Natural killer cell (primary cell): ENCODE data around the gene ARL6IP1. TPM values are rescaled to one million over a fixed set of nuclear protein-coding genes. Genes with fewer than 3 reads are reported as not detected.

Experiments
- ATAC-seq, 3 donors: fragments of 150-1000 bp in 2 of 3; fragments of 200-7000 bp in 1 of 3; cut with Tn5 transposase; 1 replicate in 1 of 3; 2 replicates in 2 of 3; pipeline ENCODE4 v1.10.0; 2021; ENCODE audit warnings: mild to moderate bottlenecking in 2 of 3, moderate library complexity in 2 of 3
- DNase-seq, 2 donors: peaks; one replicate each; pipeline versions ENCODE4 v3.0.0 to v3.0.0-alpha.2; 2013 to 2021; ENCODE audit warnings: mixed read lengths in 1 of 2
- H3K27ac ChIP-seq: one replicate; pipeline ENCODE4 v1.5.1; 2013; ENCODE audit warnings: mild to moderate bottlenecking, low read length
- H3K27me3 ChIP-seq: one replicate; pipeline ENCODE4 v1.6.1; 2013; ENCODE audit warnings: low read length; ENCODE audit not compliant: control insufficient read depth, insufficient read depth
- H3K36me3 ChIP-seq: one replicate; pipeline ENCODE4 v1.6.1; 2013; ENCODE audit warnings: low read length; ENCODE audit not compliant: control insufficient read depth, insufficient read depth
- H3K4me1 ChIP-seq: one replicate; pipeline ENCODE4 v1.6.1; 2013; ENCODE audit warnings: low read length; ENCODE audit not compliant: control insufficient read depth, insufficient read depth
- H3K4me3 ChIP-seq: one replicate; pipeline ENCODE4 v1.5.1; 2013; ENCODE audit warnings: low read length
- H3K9me3 ChIP-seq: one replicate; pipeline ENCODE4 v1.6.1; 2013; ENCODE audit warnings: low read length; ENCODE audit not compliant: control insufficient read depth, insufficient read depth
- H3K27ac Mint-ChIP-seq, 2 donors: one replicate each; pipeline ENCODE4 v1.8.0; 2022; ENCODE audit warnings: mild to moderate bottlenecking in 2 of 2, mixed read lengths in 2 of 2, moderate library complexity in 1 of 2
- H3K27me3 Mint-ChIP-seq, 2 donors: one replicate each; pipeline ENCODE4 v1.8.0; 2022; ENCODE audit warnings: low read depth in 2 of 2, mixed read lengths in 2 of 2
- H3K36me3 Mint-ChIP-seq: one replicate; pipeline ENCODE4 v1.8.0; 2022; ENCODE audit warnings: mixed read lengths
- H3K4me1 Mint-ChIP-seq, 2 donors: one replicate each; pipeline ENCODE4 v1.8.0; 2022; ENCODE audit warnings: mixed read lengths in 2 of 2
- H3K4me3 Mint-ChIP-seq: one replicate; pipeline ENCODE4 v1.8.0; 2022; ENCODE audit warnings: mild to moderate bottlenecking, moderate library complexity, mixed read lengths
- H3K9me3 Mint-ChIP-seq, 2 donors: one replicate each; pipeline ENCODE4 v1.8.0; 2022; ENCODE audit warnings: mixed read lengths in 2 of 2
- CTCF ChIP-seq: fragments of 200-600 bp; IDR thresholded peaks from one replicate; pipeline ENCODE4 v1.8.0; 2022; ENCODE audit warnings: antibody characterized with exemption
- WGBS: methylation state at CpG from one replicate; pipeline ENCODE4 v1.1.7; 2013; ENCODE audit warnings: missing lambda C conversion rate; ENCODE audit not compliant: insufficient coverage; 5-methylcytosine and 5-hydroxymethylcytosine counted together
- intact Hi-C: fragments of 100-400 bp; cut with micrococcal nuclease; formaldehyde crosslinking; loops from one replicate; pipeline ENCODE4 v1.14.2; 2022
- total RNA-seq, 4 donors: library from RNA; stranded (reverse); fragments of 120-200 nt in 1 of 4; gene quantifications; one replicate each; pipeline versions ENCODE4 v1.2.3 to v1.2.4, GENCODE V29; 2013 to 2022

Gene ARL6IP1
- total RNA-seq, result 100 to 1,000 TPM; 138 to 143 (median 140) TPM
- total RNA-seq (2013), result 164 TPM

GRCh38 chr16:18801145-18801972 lies at the start of gene ARL6IP1:
ARL6IP1 (minus strand) TSS chr16:18801549; CDS start chr16:18801466, 83 bp downstream.
- H3K4me1 Mint-ChIP-seq, result peaks cover 45 to 60% of the 10 kb centered on the region in 2 donors

GRCh38 chr16:18846416-18846815 lies 45.1 kb upstream of the ARL6IP1 start:
- peaks cover 37% of the 10 kb centered on the region for H3K36me3 Mint-ChIP-seq
- TF ChIP-seq CTCF, result no peak

More at GRCh38 chr16:18801145-18801972, at the start of gene ARL6IP1:
- ATAC-seq (peak; percentile 92 to 99 (median 94)), DNase-seq (peak; percentile 98 to 100)
- peaks cover 7% of the 10 kb centered on the region for H3K36me3 Mint-ChIP-seq
- intact Hi-C loops, result loop anchor here (1.0 to 5.0 kb wide), 5 partner anchors 11 to 756 kb away; partner anchors contain the start of genes COQ7, RPS15A, SMG1 and VPS35L
- Histone ChIP-seq H3K27ac (peak within 1 kb of the TSS; percentile 84), H3K36me3 (peaks cover 15% of the 10 kb centered on the region), H3K27me3 (no peaks in the 10 kb centered on the region), H3K4me1 (peaks cover 28% of the 10 kb centered on the region), H3K4me3 (peak within 1 kb of the TSS; percentile 83), H3K9me3 (no peaks in the 10 kb centered on the region)
- no peaks in the 10 kb centered on the region for H3K9me3 Mint-ChIP-seq
- peak within 1 kb of the TSS; percentile 94 to 95 for H3K27ac Mint-ChIP-seq
- H3K4me3 Mint-ChIP-seq, result peak within 1 kb of the TSS; percentile 96
- peak; percentile 82 for TF ChIP-seq CTCF
- WGBS, result under 1% methylated on average over 77 of the region's 77 CpGs
- no peaks in the 10 kb centered on the region for H3K27me3 Mint-ChIP-seq

GRCh38 chr16:18842565-18842964 lies 41.2 kb upstream of the ARL6IP1 start:
- 100% methylated on average over 6 of the region's 6 CpGs for WGBS
- H3K36me3 Mint-ChIP-seq, result peaks cover 47% of the 10 kb centered on the region
- peak overlapping the region in 1 of 2 donors; percentile 4 for H3K27ac Mint-ChIP-seq
- H3K9me3 ChIP-seq, result no peaks in the 10 kb centered on the region
- TF ChIP-seq CTCF, result no peak
- intact Hi-C loops, result no loop called here
- H3K27me3 ChIP-seq, result no peaks in the 10 kb centered on the region
- DNase-seq (no peak), ATAC-seq (no peak)
- peaks cover 0 to 4% of the 10 kb centered on the region in 2 donors for H3K4me1 Mint-ChIP-seq
- H3K27ac ChIP-seq, result no peak overlapping the region
- H3K4me1 ChIP-seq, result no peaks in the 10 kb centered on the region
- no peak overlapping the region for H3K4me3 Mint-ChIP-seq
- H3K9me3 Mint-ChIP-seq, result no peaks in the 10 kb centered on the region
- no peaks in the 10 kb centered on the region for H3K27me3 Mint-ChIP-seq
- no peak overlapping the region for H3K4me3 ChIP-seq
- peaks cover 78% of the 10 kb centered on the region for H3K36me3 ChIP-seq

More at GRCh38 chr16:18846416-18846815, 45.1 kb upstream of the ARL6IP1 start:
- Mint-ChIP-seq H3K27me3 (no peaks in the 10 kb centered on the region), H3K9me3 (no peaks in the 10 kb centered on the region), H3K27ac (no peak overlapping the region), H3K4me3 (no peak overlapping the region), H3K4me1 (no peaks in the 10 kb centered on the region)
- no peak overlapping the region for H3K4me3 ChIP-seq
- H3K4me1 ChIP-seq, result no peaks in the 10 kb centered on the region
- peaks cover 79% of the 10 kb centered on the region for H3K36me3 ChIP-seq
- intact Hi-C loops, result no loop called here
- WGBS, result no CpG with 5 or more reads among the region's 1 CpG
- H3K9me3 ChIP-seq, result no peaks in the 10 kb centered on the region
- DNase-seq (no peak), ATAC-seq (no peak)
- no peak overlapping the region for H3K27ac ChIP-seq
- no peaks in the 10 kb centered on the region for H3K27me3 ChIP-seq
